Endothelial cell of umbilical vein (primary cell): ENCODE results near the gene ARHGEF35. TPM values are rescaled to one million over a fixed set of nuclear protein-coding genes. Genes with fewer than 3 reads are reported as not detected.
"Not testable (repeated sequence)": the region's sequence is repeated elsewhere in the genome, so short reads cannot be mapped to it uniquely, and the experiment has no call there.

Experiments
- BruUV-seq: library from RNA; stranded (reverse); fragments of 400-500 nt; replicated peaks from 2 replicates; lab custom pipeline; 2021; lab: Mats Ljungman, UMichigan
- CTCF ChIA-PET: fragments of 300-600, 350-600 bp; sonication (Branson Sonifier 250); formaldehyde crosslinking; loops from one replicate; lab custom pipeline; 2021; ENCODE audit warnings: antibody characterized with exemption, inconsistent platforms; lab: Charles Lee
- POLR2A ChIA-PET: fragments of 300-600, 350-600 bp; sonication (Branson Sonifier 250); formaldehyde crosslinking; loops from one replicate; lab custom pipeline; 2021; ENCODE audit warnings: antibody characterized with exemption, inconsistent platforms; lab: Charles Lee
- DNase-seq: peaks from one replicate; pipeline ENCODE4 v3.0.0-alpha.2; 2011; ENCODE audit warnings: low read depth, low spot score
- FAIRE-seq: peaks from 2 replicates; lab custom pipeline; 2011; peaks lifted over from hg19 to GRCh38; lab: Jason Lieb, UNC
- H2AFZ ChIP-seq: 2 replicates; pipeline ENCODE4 v1.6.0; 2012; ENCODE audit warnings: low read depth, low read length, control low read depth, inconsistent platforms
- H3K27ac ChIP-seq: 2 replicates; pipeline ENCODE4 v1.5.1; 2011; ENCODE audit warnings: low read depth, mild to moderate bottlenecking, control low read depth, low read length, moderate library complexity; ENCODE audit not compliant: insufficient read depth
- H3K27me3 ChIP-seq, 2 experiments: 2 replicates each; pipeline versions ENCODE4 v1.6.0 to v1.6.1; 2011; ENCODE audit warnings: low read length in 2 of 2, mixed read lengths in 1 of 2; ENCODE audit not compliant: control insufficient read depth in 2 of 2, insufficient read depth in 2 of 2
- H3K36me3 ChIP-seq, 2 experiments: 2 replicates in 1 of 2; 3 replicates in 1 of 2; pipeline ENCODE4 v1.5.1; 2011; ENCODE audit warnings: low read length in 2 of 2, mild to moderate bottlenecking in 1 of 2, moderate library complexity in 1 of 2; ENCODE audit not compliant: control insufficient read depth in 2 of 2, insufficient read depth in 2 of 2; ENCODE audit errors: extremely low read depth in 1 of 2
- H3K4me1 ChIP-seq: 3 replicates; pipeline ENCODE4 v1.5.1; 2011; ENCODE audit warnings: mild to moderate bottlenecking, low read length; ENCODE audit not compliant: control insufficient read depth, insufficient read depth; ENCODE audit errors: extremely low read depth
- H3K4me2 ChIP-seq: 2 replicates; pipeline ENCODE4 v1.6.1; 2011; ENCODE audit warnings: low read length, control low read depth, mixed read lengths; ENCODE audit not compliant: insufficient read depth
- H3K4me3 ChIP-seq, 3 experiments: fragments of 200-600 bp in 1 of 3; sonication (generic), shearing (Covaris generic) in 1 of 3; replicated peaks in 1 of 3; 2 replicates each; pipeline ENCODE4 v1.5.1; 2011 to 2016; ENCODE audit warnings: control low read depth in 3 of 3, low read length in 3 of 3, mild to moderate bottlenecking in 2 of 3, inconsistent platforms in 1 of 3, low read depth in 1 of 3, moderate library complexity in 1 of 3; ENCODE audit not compliant: insufficient read depth in 1 of 3
- H3K79me2 ChIP-seq: 2 replicates; pipeline ENCODE4 v1.6.0; 2012; ENCODE audit warnings: low read length, inconsistent platforms; ENCODE audit not compliant: control insufficient read depth, insufficient read depth
- H3K9ac ChIP-seq: replicated peaks from 2 replicates; pipeline ENCODE3; 2011; ENCODE audit warnings: low read length, control low read depth; ENCODE audit not compliant: insufficient read depth; ENCODE audit errors: extremely low read depth
- H3K9me1 ChIP-seq: replicated peaks from 3 replicates; pipeline ENCODE4 v1.6.0; 2011; ENCODE audit warnings: mild to moderate bottlenecking, low read length; ENCODE audit not compliant: control insufficient read depth, insufficient read depth; ENCODE audit errors: extremely low read depth
- H3K9me3 ChIP-seq: replicated peaks from 2 replicates; pipeline ENCODE4 v1.5.1; 2012; ENCODE audit warnings: low read length, inconsistent platforms; ENCODE audit not compliant: control insufficient read depth, insufficient read depth
- H4K20me1 ChIP-seq: replicated peaks from 2 replicates; pipeline ENCODE3; 2011; ENCODE audit warnings: mild to moderate bottlenecking, low read length; ENCODE audit not compliant: control insufficient read depth, insufficient read depth; ENCODE audit errors: extremely low read depth
- dilution Hi-C: fragments of 300-500 bp; cut with MboI; formaldehyde crosslinking; loops from one replicate; pipeline ENCODE4 v1.15.0; 2019; ENCODE audit warnings: low sequenced_read_pairs; ENCODE audit not compliant: extremely low pct_ligation_motif_present
- intact Hi-C: fragments of 100-400 bp; cut with micrococcal nuclease; formaldehyde crosslinking; loops from one replicate; pipeline ENCODE4 v1.10.0; 2022
- polyA plus RNA-seq, 4 experiments: library from polyadenylated mRNA; depleted of rRNA in 3 of 4; stranded (reverse) in 3 of 4; unstranded in 1 of 4; fragments of >200 nt; gene quantifications; 2 replicates each; pipeline versions ENCODE4 v1.2.1 to v1.2.3, GENCODE V29; 2011 to 2012; ENCODE audit warnings: missing spikeins in 1 of 4
- total RNA-seq: library from RNA; stranded (reverse); gene quantifications from 2 replicates; pipeline ENCODE4 v1.2.3, GENCODE V29; 2021

The ARHGEF35 gene
- total and polyA plus RNA-seq, 2 donors (not counting 3 experiments of a cell fraction or from before 2014, with no cell fraction given), result 0.82 TPM; not detected in 1

DNA sequence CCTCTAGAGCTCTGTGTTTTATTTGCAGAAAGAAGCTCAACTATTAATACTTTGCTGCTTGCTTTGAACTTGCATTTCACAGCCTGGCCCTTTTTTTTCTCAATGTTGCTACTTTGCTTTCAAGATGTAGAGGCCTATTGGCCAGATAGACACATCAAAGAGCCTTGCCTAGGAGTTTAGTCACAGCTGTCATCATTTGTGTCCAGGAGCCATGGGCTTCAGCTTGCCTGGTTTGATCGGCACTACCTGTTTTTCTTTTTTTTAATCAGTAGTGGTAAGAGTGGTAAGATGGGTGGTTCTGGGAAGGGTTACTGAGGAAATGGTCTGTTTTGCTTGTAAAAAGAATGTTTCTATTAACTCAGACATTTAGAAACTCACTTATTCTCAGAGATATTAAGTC, 6.3 kb upstream of the ARHGEF35 start:
- dilution Hi-C loops, result not testable (repeated sequence)

DNA sequence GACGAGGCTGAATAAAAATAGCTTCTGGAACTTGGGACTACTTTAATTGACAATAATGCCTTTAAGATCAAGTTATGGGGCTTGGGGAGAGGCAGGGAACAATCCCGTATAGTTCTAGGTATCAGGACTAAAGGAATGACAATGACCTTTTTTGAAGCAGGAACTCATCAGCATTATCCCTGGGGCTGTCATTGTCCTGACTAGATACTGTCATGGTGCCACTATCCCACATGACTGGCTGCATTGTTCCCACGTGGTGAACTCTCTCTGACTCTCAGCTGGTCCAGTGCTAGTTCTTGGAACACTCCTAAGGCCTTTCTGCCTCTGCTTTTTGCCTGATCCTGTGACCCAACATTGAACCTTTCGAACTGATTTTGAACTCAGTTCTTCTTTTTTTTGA, 3.3 kb upstream of the ARHGEF35 start:
- not testable (repeated sequence) for FAIRE-seq

More for the DNA sequence above, 6.3 kb upstream of the ARHGEF35 start:
- FAIRE-seq, H3K27ac ChIP-seq, H3K4me1 ChIP-seq, CTCF ChIA-PET, H2AFZ ChIP-seq, BruUV-seq, POLR2A ChIA-PET, H3K36me3 ChIP-seq, H3K79me2 ChIP-seq, H3K9me1 ChIP-seq, H3K9ac ChIP-seq, intact Hi-C loops, H3K4me2 ChIP-seq, H3K27me3 ChIP-seq, DNase-seq, H4K20me1 ChIP-seq, H3K4me3 ChIP-seq, H3K9me3 ChIP-seq: not testable (repeated sequence)

DNA sequence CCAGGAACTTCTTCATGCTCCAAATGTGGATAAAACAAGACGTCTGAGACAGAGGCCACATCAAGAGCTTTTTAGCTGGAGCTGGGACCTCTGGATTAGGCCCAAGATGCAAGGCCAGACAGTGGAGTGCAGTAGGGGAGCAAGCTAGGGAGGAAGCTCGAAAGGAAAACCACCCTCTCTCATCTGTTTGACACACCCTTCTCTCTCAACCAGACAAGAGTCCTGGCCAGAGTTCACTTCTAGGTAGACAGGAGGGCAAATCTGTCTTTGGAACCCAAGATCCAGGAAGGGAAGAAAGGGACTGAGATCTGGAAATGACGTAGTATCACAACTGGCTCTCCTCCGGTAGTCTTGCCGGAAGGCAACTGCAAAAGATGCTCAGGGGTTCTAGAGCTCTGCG, 1.2 kb downstream of the ARHGEF35 start:
- H4K20me1 ChIP-seq, CTCF ChIA-PET, H3K4me2 ChIP-seq, H3K9me1 ChIP-seq, H3K27me3 ChIP-seq, H3K36me3 ChIP-seq, H3K27ac ChIP-seq, dilution Hi-C loops, H2AFZ ChIP-seq, H3K4me3 ChIP-seq, H3K9me3 ChIP-seq, DNase-seq, POLR2A ChIA-PET, H3K79me2 ChIP-seq, intact Hi-C loops, FAIRE-seq, BruUV-seq, H3K9ac ChIP-seq, H3K4me1 ChIP-seq: not testable (repeated sequence)

More for the DNA sequence above, 3.3 kb upstream of the ARHGEF35 start:
- H3K79me2 ChIP-seq, H3K27me3 ChIP-seq, H3K27ac ChIP-seq, DNase-seq, H2AFZ ChIP-seq, POLR2A ChIA-PET, H4K20me1 ChIP-seq, H3K9me1 ChIP-seq, H3K4me2 ChIP-seq, BruUV-seq, intact Hi-C loops, dilution Hi-C loops, CTCF ChIA-PET, H3K4me3 ChIP-seq, H3K4me1 ChIP-seq, H3K9ac ChIP-seq, H3K36me3 ChIP-seq, H3K9me3 ChIP-seq: not testable (repeated sequence)

DNA sequence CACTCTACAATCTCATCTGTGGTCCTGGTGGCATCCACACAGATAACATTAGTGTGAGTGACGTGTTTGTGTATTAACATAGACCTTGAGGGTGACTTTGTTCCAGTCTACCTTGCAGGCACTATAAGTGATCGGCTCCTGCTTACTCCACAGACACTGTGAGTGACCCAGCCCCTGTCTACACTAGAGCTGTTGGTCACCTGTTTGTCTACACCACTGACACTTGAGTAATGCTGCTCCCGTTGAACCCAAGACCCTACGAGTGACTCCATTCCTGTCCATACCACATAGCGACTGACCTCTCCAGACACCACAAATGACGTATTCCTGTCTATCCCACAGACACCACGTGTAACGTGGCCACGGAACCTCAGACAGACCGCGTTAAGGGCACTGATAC, 1.9 kb downstream of the ARHGEF35 start:
- H4K20me1 ChIP-seq, H3K9ac ChIP-seq, H3K4me2 ChIP-seq, H3K36me3 ChIP-seq, DNase-seq, CTCF ChIA-PET, BruUV-seq, intact Hi-C loops, H3K27me3 ChIP-seq, H3K9me1 ChIP-seq, H2AFZ ChIP-seq, FAIRE-seq, H3K79me2 ChIP-seq, H3K27ac ChIP-seq, H3K4me3 ChIP-seq, dilution Hi-C loops, H3K4me1 ChIP-seq, POLR2A ChIA-PET, H3K9me3 ChIP-seq: not testable (repeated sequence)
